ENCODE measurements around the gene PRR15L.

DNA sequence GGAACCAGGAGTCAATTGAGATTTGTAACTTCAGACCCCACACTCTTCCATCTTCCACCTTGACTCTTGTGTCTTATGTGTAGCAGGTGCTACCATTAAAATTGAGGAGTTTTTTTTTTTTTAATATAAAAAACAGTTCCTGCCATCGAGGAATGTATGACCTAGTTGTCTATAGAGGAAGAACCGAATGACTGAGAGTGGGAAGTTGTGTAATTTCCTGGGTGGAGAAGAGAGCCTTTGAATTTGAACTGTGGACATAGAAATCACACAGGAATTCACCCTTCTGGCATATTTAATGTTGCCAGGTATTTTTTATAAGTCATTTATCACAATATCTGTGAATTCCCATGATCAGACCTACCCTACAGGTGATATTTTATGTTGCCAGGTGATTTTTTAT, 39.7 kb downstream of the PRR15L start:
- TF ChIP-seq POLR2A (IDR thresholded peaks at IDR 0.05; ENCODE audit: low read depth, low read length) (no peak), POLR2AphosphoS5 (IDR thresholded peaks at IDR 0.05; ENCODE audit: low read depth, low read length) (no peak), TAF1 (IDR thresholded peaks at IDR 0.05; ENCODE audit: borderline replicate concordance, low read depth, low read length) (no peak)

Data from GM12892 (cell line).